HCT116 (cell line): ENCODE measurements around the gene HAAO. TPM values are rescaled to one million over a fixed set of nuclear protein-coding genes. Genes with fewer than 3 reads are reported as not detected.

Experiments used
- ATAC-seq: fragments of 200-7000 bp; cut with Tn5 transposase; 2 replicates; pipeline ENCODE4 v1.9.1; 2020; ENCODE audit warnings: mild to moderate bottlenecking, moderate library complexity
- BruUV-seq: library from RNA; stranded (reverse); fragments of 400-500 nt; replicated peaks from 2 replicates; lab custom pipeline; 2021; lab: Mats Ljungman, UMichigan
- CTCF ChIA-PET: fragments of 300-600 bp; sonication (Branson Sonifier 250); formaldehyde crosslinking; loops from one replicate; lab custom pipeline; 2021; ENCODE audit warnings: antibody characterized with exemption; lab: Charles Lee
- POLR2A ChIA-PET: fragments of 300-600, 350-600 bp; sonication (Branson Sonifier 250); formaldehyde crosslinking; loops from one replicate; lab custom pipeline; 2021; ENCODE audit warnings: antibody characterized with exemption; lab: Charles Lee
- RAD21 ChIA-PET, 2 experiments: fragments of 300-600 bp; sonication (Branson Sonifier 250); formaldehyde crosslinking; loops; one replicate each; lab custom pipeline; 2023; ENCODE audit warnings: low total read pairs in 2 of 2; ENCODE audit not compliant: uncharacterized antibody in 2 of 2, unreplicated experiment in 2 of 2, low non-redundant PET in 1 of 2; lab: Charles Lee
- DNase-seq: peaks from one replicate; pipeline ENCODE4 v3.0.0-alpha.2; 2010; ENCODE audit warnings: low read depth, low spot score
- H2AFZ ChIP-seq: fragments of 200-600 bp; shearing (Covaris generic), sonication (generic); 2 replicates; pipeline ENCODE4 v1.6.1; 2017; ENCODE audit warnings: low read depth, mixed run types, mixed read lengths, antibody characterized with exemption, low read length; ENCODE audit not compliant: poor library complexity, severe bottlenecking
- H3K27ac ChIP-seq: 2 replicates; pipeline ENCODE4 v1.5.1; 2012; ENCODE audit warnings: low read depth, low read length
- H3K27me3 ChIP-seq: fragments of 200-600 bp; sonication (generic); 2 replicates; pipeline ENCODE4 v1.6.1; 2016; ENCODE audit warnings: mixed run types, low read length, mixed read lengths; ENCODE audit not compliant: insufficient read depth
- H3K36me3 ChIP-seq, 2 experiments: fragments of 200-500 bp in 1 of 2; fragments of 200-600 bp in 1 of 2; sonication (Bioruptor generic) in 1 of 2; sonication (generic) in 1 of 2; 2 replicates each; pipeline versions ENCODE4 v1.5.1 to v1.6.1; 2014 to 2016; ENCODE audit warnings: low read length in 2 of 2, inconsistent platforms in 1 of 2, mixed read lengths in 1 of 2, mixed run types in 1 of 2; ENCODE audit not compliant: insufficient read depth in 2 of 2, control insufficient read depth in 1 of 2
- H3K4me1 ChIP-seq, 2 experiments: fragments of 200-600 bp in 1 of 2; sonication (generic) in 1 of 2; 2 replicates each; pipeline versions ENCODE4 v1.5.1 to v1.6.1; 2012 to 2017; ENCODE audit warnings: low read length in 2 of 2, inconsistent platforms in 1 of 2, mild to moderate bottlenecking in 1 of 2, mixed read lengths in 1 of 2, mixed run types in 1 of 2, moderate library complexity in 1 of 2; ENCODE audit not compliant: insufficient read depth in 2 of 2, control insufficient read depth in 1 of 2
- H3K4me2 ChIP-seq: fragments of 200-600 bp; sonication (generic); 2 replicates; pipeline ENCODE4 v1.6.1; 2017; ENCODE audit warnings: mixed run types, low read length, mixed read lengths
- H3K4me3 ChIP-seq, 2 experiments: fragments of 200-600 bp in 1 of 2; sonication (generic) in 1 of 2; replicated peaks in 1 of 2; 2 replicates each; pipeline ENCODE4 v1.5.1; 2011 to 2016; ENCODE audit warnings: low read length in 2 of 2, control low read depth in 1 of 2, low read depth in 1 of 2, mild to moderate bottlenecking in 1 of 2, mixed read lengths in 1 of 2, mixed run types in 1 of 2
- H3K79me2 ChIP-seq: fragments of 200-600 bp; sonication (generic); 2 replicates; pipeline ENCODE4 v1.6.1; 2017; ENCODE audit warnings: mild to moderate bottlenecking, mixed run types, low read length, moderate library complexity, mixed read lengths; ENCODE audit not compliant: insufficient read depth
- H3K9ac ChIP-seq: fragments of 200-600 bp; sonication (generic); 2 replicates; pipeline ENCODE4 v1.6.1; 2016; ENCODE audit warnings: low read length, mixed read lengths
- H3K9me2 ChIP-seq: fragments of 200-600 bp; sonication (generic), shearing (Covaris generic); 2 replicates; pipeline ENCODE4 v1.6.1; 2017; ENCODE audit warnings: mixed run types, mild to moderate bottlenecking, moderate library complexity; ENCODE audit not compliant: insufficient read depth
- H3K9me3 ChIP-seq, 2 experiments: fragments of 200-500 bp in 1 of 2; fragments of 200-600 bp in 1 of 2; sonication (Bioruptor generic) in 1 of 2; sonication (generic) in 1 of 2; 2 replicates each; pipeline ENCODE4 v1.6.1; 2014 to 2017; ENCODE audit warnings: low read length in 2 of 2, mixed read lengths in 2 of 2, inconsistent platforms in 1 of 2, low read depth in 1 of 2, mild to moderate bottlenecking in 1 of 2, mixed run types in 1 of 2, moderate library complexity in 1 of 2; ENCODE audit not compliant: control insufficient read depth in 1 of 2, insufficient read depth in 1 of 2
- H4K20me1 ChIP-seq: fragments of 200-600 bp; sonication (generic), shearing (Covaris generic); 2 replicates; pipeline ENCODE4 v1.6.1; 2017; ENCODE audit warnings: mixed run types, mild to moderate bottlenecking, moderate library complexity; ENCODE audit not compliant: insufficient read depth
- CBX3 ChIP-seq: IDR thresholded peaks from 2 replicates; pipeline ENCODE4 v1.6.1; 2012; ENCODE audit warnings: low read depth
- CEBPB ChIP-seq: IDR thresholded peaks from 2 replicates; pipeline ENCODE4 v1.6.1; 2012; ENCODE audit warnings: low read depth
- EGR1 ChIP-seq: IDR thresholded peaks from 2 replicates; pipeline ENCODE4 v1.6.1; 2012; ENCODE audit warnings: low read depth
- ELF1 ChIP-seq: IDR thresholded peaks from 2 replicates; pipeline ENCODE4 v1.6.1; 2012; ENCODE audit warnings: low read depth, borderline replicate concordance
- EZH2 ChIP-seq: fragments of 200-600 bp; sonication (generic); IDR thresholded peaks from 2 replicates; pipeline ENCODE4 v1.6.1; 2017; ENCODE audit warnings: antibody characterized with exemption, mixed run types
- EZH2phosphoT487 ChIP-seq: fragments of 200-600 bp; IDR thresholded peaks from 2 replicates; pipeline ENCODE4 v1.6.1; 2018; ENCODE audit warnings: antibody characterized with exemption, borderline replicate concordance
- FOSL1 ChIP-seq: IDR thresholded peaks from 2 replicates; pipeline ENCODE4 v1.6.1; 2012; ENCODE audit warnings: low read depth
- POLR2A ChIP-seq: IDR thresholded peaks from 2 replicates; pipeline ENCODE4 v1.7.0; 2011; ENCODE audit warnings: borderline replicate concordance; ENCODE audit not compliant: insufficient read depth, insufficient read length; ENCODE audit errors: extremely low read depth
- RAD21 ChIP-seq: IDR thresholded peaks from 2 replicates; pipeline ENCODE4 v1.6.1; 2012; ENCODE audit warnings: low read depth, mild to moderate bottlenecking
- SIN3A ChIP-seq: IDR thresholded peaks from 2 replicates; pipeline ENCODE4 v1.6.1; 2012; ENCODE audit warnings: low read depth
- SRF ChIP-seq: IDR thresholded peaks from 2 replicates; pipeline ENCODE4 v1.6.1; 2012; ENCODE audit warnings: low read depth
- TCF7L2 ChIP-seq: IDR thresholded peaks from 2 replicates; pipeline ENCODE4 v1.7.0; 2011; ENCODE audit warnings: borderline replicate concordance, inconsistent platforms; ENCODE audit not compliant: insufficient read depth, insufficient read length; ENCODE audit errors: extremely low read depth
- YY1 ChIP-seq: IDR thresholded peaks from 2 replicates; pipeline ENCODE4 v1.6.1; 2011; ENCODE audit warnings: low read length, low read depth, moderate library complexity, mild to moderate bottlenecking; ENCODE audit not compliant: insufficient replicate concordance; ENCODE audit errors: extremely low read depth
- ZNF274 ChIP-seq: fragments of 200-500 bp; sonication (Bioruptor generic); IDR thresholded peaks from 2 replicates; pipeline ENCODE4 v1.6.1; 2014; ENCODE audit warnings: mild to moderate bottlenecking, low read depth, low read length, inconsistent platforms
- intact Hi-C: fragments of 100-400 bp; cut with micrococcal nuclease; formaldehyde crosslinking; loops from 2 replicates; pipeline ENCODE4 v1.10.0; 2022
- total RNA-seq: library from RNA; stranded (reverse); gene quantifications from one replicate; pipeline ENCODE4 v1.2.1, GENCODE V29; 2021; ENCODE audit not compliant: unreplicated experiment
- TF ChIP-seq, protein P1 (sequence below): IDR thresholded peaks from 2 replicates; pipeline ENCODE4 v1.6.1; 2012; ENCODE audit warnings: low read depth
- TF ChIP-seq, protein P2 (sequence below): IDR thresholded peaks from 2 replicates; pipeline ENCODE4 v1.6.1; 2012
- TF ChIP-seq, protein P3 (sequence below), 3 experiments: fragments of 200-600 bp in 1 of 3; sonication (generic) in 1 of 3; IDR thresholded peaks in 2 of 3; conservative IDR thresholded peaks in 1 of 3; 2 replicates each; pipeline ENCODE4 v1.5.1; 2012 to 2017; ENCODE audit warnings: low read depth in 2 of 3, low read length in 2 of 3, antibody characterized with exemption in 1 of 3, borderline replicate concordance in 1 of 3, control low read depth in 1 of 3, mild to moderate bottlenecking in 1 of 3, mixed read lengths in 1 of 3, mixed run types in 1 of 3, moderate library complexity in 1 of 3; ENCODE audit not compliant: insufficient read depth in 1 of 3
- TF ChIP-seq, protein P4 (sequence below): IDR thresholded peaks from 2 replicates; pipeline ENCODE4 v1.6.1; 2011; ENCODE audit warnings: mild to moderate bottlenecking, low read length, moderate library complexity; ENCODE audit not compliant: insufficient replicate concordance; ENCODE audit errors: extremely low read depth

The HAAO gene
- total RNA-seq, 1 experiment from 2014 or later = not detected

DNA sequence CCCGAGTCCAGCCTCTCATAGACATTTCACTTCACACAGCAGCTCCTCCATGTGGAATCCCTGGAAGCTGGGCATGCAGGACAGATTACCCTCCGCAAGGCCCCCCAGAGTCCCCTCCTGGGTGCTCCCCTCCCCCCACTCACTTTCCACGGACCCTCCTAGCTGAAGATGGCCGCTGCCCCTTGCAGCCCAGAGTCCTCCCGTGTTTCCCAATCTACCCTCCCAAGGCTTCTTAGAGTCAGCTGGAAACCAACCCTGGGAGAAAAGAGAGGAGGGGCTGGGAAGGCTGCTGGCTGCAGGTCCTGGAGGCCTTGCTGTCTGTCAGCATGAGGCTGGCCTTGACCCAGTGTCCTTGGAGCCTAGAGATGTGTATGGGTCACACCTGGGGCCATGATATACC is 49.0 kb upstream of the HAAO start:
- H2AFZ ChIP-seq = no peak overlapping the region
- no peak overlapping the region for H3K4me3 ChIP-seq
- no peaks in the 10 kb centered on the region for H3K9me2 ChIP-seq
- DNase-seq (no peak), ATAC-seq (no peak)
- BruUV-seq = no TSS peak
- intact Hi-C loops = no loop called here
- H3K4me1 ChIP-seq = peaks cover 0 to 2% of the 10 kb centered on the region in 2 experiments; a peak in 2 of 4 replicates
- H3K9ac ChIP-seq = no peak overlapping the region
- no peaks in the 10 kb centered on the region for H3K27me3 ChIP-seq
- TF ChIP-seq SIN3A (no peak), FOSL1 (no peak), ELF1 (no peak), POLR2A (no peak), TCF7L2 (no peak), RAD21 (no peak), CBX3 (no peak), CEBPB (no peak), YY1 (no peak), SRF (no peak), EZH2 (no peak), EGR1 (no peak), ZNF274 (no peak), EZH2phosphoT487 (no peak)
- TF ChIP-seq, protein P1, sequence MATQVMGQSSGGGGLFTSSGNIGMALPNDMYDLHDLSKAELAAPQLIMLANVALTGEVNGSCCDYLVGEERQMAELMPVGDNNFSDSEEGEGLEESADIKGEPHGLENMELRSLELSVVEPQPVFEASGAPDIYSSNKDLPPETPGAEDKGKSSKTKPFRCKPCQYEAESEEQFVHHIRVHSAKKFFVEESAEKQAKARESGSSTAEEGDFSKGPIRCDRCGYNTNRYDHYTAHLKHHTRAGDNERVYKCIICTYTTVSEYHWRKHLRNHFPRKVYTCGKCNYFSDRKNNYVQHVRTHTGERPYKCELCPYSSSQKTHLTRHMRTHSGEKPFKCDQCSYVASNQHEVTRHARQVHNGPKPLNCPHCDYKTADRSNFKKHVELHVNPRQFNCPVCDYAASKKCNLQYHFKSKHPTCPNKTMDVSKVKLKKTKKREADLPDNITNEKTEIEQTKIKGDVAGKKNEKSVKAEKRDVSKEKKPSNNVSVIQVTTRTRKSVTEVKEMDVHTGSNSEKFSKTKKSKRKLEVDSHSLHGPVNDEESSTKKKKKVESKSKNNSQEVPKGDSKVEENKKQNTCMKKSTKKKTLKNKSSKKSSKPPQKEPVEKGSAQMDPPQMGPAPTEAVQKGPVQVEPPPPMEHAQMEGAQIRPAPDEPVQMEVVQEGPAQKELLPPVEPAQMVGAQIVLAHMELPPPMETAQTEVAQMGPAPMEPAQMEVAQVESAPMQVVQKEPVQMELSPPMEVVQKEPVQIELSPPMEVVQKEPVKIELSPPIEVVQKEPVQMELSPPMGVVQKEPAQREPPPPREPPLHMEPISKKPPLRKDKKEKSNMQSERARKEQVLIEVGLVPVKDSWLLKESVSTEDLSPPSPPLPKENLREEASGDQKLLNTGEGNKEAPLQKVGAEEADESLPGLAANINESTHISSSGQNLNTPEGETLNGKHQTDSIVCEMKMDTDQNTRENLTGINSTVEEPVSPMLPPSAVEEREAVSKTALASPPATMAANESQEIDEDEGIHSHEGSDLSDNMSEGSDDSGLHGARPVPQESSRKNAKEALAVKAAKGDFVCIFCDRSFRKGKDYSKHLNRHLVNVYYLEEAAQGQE = no peak
- TF ChIP-seq, protein P2, sequence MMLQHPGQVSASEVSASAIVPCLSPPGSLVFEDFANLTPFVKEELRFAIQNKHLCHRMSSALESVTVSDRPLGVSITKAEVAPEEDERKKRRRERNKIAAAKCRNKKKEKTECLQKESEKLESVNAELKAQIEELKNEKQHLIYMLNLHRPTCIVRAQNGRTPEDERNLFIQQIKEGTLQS = no peak
- TF ChIP-seq, protein P3, sequence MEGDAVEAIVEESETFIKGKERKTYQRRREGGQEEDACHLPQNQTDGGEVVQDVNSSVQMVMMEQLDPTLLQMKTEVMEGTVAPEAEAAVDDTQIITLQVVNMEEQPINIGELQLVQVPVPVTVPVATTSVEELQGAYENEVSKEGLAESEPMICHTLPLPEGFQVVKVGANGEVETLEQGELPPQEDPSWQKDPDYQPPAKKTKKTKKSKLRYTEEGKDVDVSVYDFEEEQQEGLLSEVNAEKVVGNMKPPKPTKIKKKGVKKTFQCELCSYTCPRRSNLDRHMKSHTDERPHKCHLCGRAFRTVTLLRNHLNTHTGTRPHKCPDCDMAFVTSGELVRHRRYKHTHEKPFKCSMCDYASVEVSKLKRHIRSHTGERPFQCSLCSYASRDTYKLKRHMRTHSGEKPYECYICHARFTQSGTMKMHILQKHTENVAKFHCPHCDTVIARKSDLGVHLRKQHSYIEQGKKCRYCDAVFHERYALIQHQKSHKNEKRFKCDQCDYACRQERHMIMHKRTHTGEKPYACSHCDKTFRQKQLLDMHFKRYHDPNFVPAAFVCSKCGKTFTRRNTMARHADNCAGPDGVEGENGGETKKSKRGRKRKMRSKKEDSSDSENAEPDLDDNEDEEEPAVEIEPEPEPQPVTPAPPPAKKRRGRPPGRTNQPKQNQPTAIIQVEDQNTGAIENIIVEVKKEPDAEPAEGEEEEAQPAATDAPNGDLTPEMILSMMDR (IDR thresholded peaks at IDR 0.05 in 2 of 3, conservative IDR thresholded peaks at IDR 0.05 in 1 of 3; ENCODE audit: borderline replicate concordance in 1 of 3, insufficient read depth in 1 of 3, low read depth in 2 of 3, low read length in 2 of 3) = no peak
- TF ChIP-seq, protein P4, sequence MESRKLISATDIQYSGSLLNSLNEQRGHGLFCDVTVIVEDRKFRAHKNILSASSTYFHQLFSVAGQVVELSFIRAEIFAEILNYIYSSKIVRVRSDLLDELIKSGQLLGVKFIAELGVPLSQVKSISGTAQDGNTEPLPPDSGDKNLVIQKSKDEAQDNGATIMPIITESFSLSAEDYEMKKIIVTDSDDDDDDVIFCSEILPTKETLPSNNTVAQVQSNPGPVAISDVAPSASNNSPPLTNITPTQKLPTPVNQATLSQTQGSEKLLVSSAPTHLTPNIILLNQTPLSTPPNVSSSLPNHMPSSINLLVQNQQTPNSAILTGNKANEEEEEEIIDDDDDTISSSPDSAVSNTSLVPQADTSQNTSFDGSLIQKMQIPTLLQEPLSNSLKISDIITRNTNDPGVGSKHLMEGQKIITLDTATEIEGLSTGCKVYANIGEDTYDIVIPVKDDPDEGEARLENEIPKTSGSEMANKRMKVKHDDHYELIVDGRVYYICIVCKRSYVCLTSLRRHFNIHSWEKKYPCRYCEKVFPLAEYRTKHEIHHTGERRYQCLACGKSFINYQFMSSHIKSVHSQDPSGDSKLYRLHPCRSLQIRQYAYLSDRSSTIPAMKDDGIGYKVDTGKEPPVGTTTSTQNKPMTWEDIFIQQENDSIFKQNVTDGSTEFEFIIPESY = no peak
- no peaks in the 10 kb centered on the region for H3K79me2 ChIP-seq
- H4K20me1 ChIP-seq = no peaks in the 10 kb centered on the region
- POLR2A ChIA-PET = no interaction called here
- CTCF ChIA-PET = no interaction called here
- H3K9me3 ChIP-seq = no peaks in the 10 kb centered on the region
- RAD21 ChIA-PET = no interaction called here
- no peaks in the 10 kb centered on the region for H3K36me3 ChIP-seq
- no peak overlapping the region for H3K4me2 ChIP-seq
- no peak overlapping the region for H3K27ac ChIP-seq
